CD4-positive, alpha-beta T cell treated with Interleukin-1 beta for 1 hour (primary cell): Measurements from ENCODE around the gene ST8SIA1.
"Not testable (repeated sequence)": the region's sequence is repeated elsewhere in the genome, so short reads cannot be mapped to it uniquely, and the experiment has no call there.

Source experiments
- DNase-seq, 2 donors: peaks; one replicate each; pipeline ENCODE4 v3.0.0-alpha.2; 2020 to 2022

ST8SIA1 gene, protein sequence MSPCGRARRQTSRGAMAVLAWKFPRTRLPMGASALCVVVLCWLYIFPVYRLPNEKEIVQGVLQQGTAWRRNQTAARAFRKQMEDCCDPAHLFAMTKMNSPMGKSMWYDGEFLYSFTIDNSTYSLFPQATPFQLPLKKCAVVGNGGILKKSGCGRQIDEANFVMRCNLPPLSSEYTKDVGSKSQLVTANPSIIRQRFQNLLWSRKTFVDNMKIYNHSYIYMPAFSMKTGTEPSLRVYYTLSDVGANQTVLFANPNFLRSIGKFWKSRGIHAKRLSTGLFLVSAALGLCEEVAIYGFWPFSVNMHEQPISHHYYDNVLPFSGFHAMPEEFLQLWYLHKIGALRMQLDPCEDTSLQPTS

DNA sequence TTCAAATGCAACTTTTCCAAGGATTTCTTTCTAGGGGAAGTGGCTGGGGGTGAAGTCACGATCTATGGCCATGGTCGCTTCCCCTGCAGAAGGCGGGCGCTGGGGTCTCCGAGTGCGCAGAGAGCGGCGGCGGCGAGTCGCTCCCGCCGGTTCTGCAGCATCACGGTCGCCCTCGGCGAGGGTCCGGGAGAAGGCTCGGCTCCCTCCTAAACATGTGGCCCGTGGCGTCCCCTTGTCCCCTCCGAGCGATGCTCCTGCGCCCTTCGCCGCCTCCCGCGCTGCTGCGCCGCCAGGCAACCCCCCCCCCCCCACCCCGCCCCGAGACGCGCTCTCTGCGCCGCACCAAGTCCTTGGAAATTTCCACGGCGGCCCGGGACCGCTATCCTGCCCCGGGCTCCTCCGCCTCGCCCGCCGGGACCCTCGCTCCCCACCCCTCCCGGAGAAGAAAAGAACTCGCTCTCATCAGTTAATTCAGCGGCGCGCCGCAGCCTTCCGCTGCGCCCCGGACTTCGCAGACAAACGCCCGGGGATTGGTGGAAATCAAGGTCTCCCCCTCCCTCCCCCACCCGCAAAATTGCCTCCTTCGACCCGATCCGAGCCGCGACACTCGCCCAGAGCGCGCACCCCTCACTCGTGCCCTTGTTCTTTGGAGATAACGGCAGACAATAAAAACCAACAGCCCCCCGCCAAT, at the start of gene ST8SIA1:
Gene ST8SIA1, minus strand, starts transcription at position 298 of the 691 bp plus-strand sequence. CDS start 475 bp downstream, outside the sequence.
- peak; percentile 60 to 79 for DNase-seq

DNA sequence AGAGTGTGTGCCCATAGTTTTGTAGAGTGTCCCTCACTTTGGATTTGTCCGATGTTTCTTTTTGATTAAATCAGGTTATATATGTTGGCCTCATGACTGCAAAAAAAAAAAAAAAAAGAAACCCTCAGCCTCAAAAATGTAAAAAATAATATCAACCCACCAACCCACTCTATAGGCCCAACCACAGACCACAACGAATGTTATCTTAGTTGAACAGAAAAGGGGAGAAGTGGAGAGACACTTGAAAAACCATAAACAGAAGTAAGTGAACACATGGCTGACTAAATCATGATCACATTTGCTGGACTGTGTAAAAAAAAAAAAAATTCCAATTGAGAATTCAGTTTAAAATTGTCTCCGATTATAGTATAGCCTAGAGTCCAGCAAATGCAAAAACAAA, 45.5 kb upstream of the ST8SIA1 start:
- DNase-seq = no peak

DNA sequence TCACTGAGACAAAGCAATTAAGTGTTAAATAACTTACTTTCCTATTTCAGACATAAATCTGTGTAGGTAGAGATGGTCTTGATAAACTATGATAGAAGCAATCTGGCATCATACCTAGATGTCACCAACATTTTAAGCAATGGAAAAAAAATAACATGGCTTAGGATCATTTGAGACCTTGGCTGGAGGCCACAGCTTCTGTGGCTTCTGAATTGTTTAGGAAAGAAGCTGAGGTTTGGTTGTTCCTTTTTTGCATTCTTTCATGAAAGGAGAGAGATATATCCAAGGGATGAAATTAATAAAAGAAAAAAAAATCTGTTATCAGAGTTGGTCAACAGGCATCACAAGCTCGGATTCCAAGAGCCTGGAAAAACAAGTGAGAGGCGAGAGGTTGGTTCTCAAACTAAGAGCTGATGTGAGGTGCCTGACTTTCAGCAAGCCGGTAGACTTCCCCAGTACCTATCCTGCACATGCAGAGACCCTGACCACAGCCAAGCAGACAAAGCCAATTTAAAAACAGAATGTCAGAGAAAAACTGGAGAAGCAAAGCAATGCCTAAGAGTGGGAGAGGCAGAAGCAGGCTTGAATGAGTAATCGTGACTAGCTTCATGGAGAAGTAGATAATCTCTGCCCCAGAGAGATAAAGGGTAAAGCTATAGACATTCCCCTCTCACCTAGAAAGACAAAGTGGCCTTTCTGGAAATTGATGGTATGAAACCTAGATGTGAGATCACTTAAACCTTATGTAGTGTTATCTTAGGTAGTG, 43.4 kb upstream of the ST8SIA1 start:
- no peak for DNase-seq

DNA sequence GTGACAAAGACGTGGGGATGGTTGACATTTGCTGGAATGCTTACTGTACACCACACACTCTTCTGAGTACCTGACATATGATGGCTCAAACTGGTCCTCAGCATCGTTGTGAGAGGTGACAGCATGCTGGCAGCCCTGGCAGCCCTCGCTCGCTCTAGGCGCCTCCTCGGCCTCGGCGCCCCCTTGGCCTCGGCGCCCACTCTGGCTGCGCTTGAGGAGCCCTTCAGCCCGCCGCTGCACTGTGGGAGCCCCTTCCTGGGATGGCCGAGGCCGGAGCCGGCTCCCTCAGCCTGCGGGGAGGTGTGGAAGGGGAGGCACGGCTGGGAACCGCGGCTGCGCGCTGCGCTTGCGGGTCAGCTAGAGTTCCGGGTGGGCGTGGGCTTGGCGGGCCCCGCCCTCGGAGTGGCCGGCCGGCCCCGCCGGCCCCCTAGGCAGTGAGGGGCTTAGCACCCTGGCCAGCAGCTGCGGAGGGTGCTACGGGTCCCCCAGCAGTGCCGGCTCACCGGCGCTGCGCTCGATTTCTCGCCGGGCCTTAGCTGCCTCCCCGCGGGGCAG, 42.2 kb upstream of the ST8SIA1 start:
- DNase-seq = not testable (repeated sequence)

DNA sequence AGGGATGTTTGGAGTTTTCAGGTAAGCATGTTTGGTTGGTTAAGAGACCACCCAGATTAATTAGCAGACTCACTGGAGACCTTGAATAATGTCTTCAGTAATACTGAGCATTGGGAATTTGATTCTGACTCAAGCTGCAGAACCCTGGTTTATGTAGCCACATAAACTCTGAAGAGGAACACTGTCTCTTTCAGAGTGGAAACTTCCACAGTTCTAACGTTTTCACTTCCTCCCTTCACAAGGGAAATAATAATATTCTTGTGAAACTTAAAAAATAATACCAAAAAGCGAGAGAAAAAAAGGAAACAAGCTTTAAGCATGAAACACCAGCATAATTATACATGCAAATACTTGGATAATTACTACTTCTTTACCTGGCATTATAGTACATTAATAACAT, 40.0 kb upstream of the ST8SIA1 start:
- DNase-seq = no peak

DNA sequence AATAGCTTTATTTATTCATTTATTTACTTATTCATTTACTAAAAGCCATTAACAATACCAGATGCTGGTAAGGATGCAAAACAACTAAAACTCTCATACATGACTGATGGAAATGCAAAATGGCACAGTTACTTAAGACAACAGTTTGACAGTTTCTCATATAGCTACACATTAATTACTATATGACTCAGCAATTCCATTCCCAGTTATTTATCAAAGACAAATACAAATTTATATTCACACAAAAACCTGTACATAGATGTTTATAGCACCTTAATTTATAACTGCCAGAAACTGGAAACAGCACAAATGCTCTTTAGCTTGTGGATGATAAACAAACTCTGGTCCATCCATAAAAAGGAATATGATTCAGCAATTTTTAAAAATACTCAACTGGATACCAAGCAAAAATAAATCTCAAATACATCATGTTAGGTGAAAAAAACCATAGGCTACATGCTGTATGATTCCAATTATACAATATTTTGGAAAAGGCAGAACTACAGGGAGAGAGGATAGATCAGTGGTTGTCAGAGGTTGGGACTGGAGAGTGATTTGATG, 37.9 kb upstream of the ST8SIA1 start:
- no peak for DNase-seq

DNA sequence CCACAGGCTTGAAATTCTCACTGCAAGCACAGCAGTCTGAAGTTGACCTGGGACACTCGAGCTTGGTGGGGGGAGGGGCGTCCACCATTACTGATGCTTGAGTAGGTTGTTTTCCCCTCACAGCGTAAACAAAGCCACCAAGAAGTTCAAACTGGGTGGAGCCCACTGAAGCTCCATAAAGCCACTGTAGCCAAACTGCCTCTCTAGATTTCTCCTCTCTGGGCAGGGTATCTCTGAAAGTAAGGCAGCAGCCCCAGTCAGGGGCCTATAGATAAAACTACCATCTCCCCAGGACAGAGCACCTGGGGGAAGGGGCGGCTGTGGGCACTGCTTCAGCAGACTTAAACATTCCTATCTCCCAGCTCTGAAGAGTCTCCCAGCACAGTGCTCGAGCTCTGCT, 31.7 kb upstream of the ST8SIA1 start:
- DNase-seq = no peak

DNA sequence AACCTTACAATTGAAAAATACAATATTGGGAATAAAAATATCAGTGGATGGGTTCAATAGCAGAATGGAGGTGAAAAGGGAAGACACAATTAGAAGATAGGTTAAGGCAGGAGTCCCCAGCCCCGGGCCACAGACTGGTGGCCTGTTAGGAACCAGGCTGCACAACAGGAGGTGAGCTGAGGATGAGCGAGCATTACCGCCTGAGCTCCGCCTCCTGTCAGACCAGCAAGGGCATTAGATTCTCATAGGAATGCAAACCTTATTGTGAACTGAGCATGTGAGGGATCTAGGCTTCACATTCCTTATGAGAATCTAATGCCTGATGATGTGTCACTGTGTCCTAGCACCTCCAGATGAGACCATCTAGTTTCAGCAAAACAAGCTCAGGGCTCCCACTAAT, 27.3 kb upstream of the ST8SIA1 start:
- DNase-seq = no peak

DNA sequence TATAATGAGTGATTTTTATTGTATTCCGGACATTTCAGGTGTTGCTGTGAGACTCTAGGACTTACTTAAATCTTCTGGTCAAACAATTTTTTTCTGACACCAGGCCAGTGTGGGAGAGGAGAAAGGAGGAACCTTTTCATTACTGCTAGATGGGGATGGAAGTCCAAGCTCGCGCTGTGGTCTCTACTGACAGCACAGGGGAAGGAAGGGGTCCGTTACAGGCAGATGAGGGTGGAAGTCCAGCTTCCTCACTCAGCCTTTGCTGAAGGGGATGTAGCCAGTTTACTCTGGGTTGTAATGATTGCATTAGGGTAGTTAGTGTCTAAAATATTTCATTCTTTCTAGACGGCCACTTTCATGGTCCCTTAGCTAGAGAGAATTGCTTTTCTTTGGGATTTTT, 26.3 kb upstream of the ST8SIA1 start:
- no peak for DNase-seq

DNA sequence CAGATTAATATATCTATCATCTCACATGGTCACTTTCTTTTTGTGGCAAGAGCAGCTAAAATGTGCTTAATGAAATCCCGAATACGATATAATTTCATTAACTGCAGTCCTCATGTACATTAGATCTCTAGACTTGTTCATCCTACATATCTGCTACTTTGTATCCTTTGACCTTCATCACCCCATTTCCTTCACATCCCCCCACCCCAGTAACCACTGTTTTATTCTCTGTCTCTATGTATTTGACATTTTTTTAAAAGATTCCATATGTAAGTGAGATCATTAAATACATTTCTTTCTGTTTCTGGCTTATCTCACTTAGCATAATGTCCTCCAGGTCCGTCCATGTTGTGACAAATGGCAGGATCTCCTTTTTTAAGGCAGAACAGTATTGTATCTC, 23.0 kb upstream of the ST8SIA1 start:
- no peak for DNase-seq

DNA sequence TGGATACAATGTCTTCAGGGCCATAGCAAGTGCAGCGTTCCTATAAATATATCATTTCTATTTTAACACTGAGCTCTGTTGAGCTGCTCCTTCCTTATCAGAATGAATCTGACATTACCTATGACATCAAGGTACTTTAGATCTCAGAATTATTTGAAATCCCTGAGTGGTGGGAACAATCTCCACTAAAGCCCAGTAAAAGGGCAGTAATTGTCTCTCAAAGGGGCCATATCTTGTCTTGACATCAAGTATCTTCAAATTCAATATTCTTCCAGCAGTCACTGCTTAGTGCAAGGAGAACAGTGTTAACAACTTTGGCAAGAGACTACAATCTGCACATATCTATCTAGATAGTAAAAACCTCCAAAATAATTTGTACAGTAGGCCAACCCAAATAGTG, 21.7 kb upstream of the ST8SIA1 start:
- DNase-seq = no peak

DNA sequence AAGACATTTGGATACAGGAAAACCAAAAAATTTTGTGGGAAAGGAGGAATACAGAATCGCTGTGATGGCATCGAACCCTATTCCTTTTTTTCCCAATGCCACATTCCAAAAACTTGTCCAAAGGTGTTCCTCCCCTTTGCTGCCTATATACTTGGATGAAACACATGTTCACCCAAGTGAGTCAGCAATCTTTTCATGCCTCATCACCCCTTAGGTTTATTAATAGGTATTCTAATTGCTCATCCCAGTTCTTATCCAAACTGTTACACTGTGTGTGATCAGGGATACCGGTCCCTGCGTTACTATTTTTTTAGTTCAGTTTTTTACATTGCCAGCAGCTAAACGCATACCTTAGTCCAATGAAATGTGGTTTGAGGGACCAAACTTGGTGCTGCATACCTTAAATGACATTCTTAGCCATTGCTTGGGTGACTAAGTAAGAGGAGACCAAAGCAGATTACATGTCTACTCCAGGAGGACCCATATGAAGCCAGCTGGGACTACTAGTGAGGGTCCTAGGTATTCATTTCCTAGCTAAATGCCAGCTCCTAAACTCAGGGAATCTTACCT, 20.6 kb upstream of the ST8SIA1 start:
- DNase-seq = no peak

DNA sequence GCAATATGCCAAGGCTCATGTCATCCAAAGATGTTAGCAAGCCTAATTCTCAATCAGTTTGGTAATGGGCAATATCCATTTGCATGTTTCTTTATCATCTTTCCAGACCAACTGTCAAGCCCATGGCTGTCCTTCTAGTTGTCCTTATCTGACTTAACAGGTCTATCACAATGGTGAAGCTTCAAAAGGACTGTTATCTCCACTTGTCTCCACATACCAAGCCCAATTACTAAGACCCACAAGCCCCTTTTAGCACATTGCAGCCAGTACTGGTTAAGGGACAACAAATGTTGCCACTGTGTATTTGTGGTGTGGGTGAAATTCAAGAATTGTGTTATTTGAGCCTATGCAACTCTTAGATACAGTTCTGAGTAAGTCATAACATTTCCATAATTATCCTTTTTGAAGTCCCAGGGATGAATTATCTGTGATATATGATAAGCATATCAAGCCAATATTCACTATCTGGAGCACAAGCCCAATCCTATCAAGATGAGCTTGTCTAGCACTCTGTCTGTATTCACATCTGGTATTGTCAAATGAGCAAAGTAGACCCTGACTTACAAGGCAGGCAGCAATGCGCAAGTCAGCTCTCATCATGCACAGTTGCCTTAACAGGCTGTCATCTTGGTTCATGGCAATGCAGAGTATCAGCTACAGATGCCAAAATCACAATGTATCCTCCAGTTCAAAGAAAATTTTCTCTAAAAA, 19.3 kb upstream of the ST8SIA1 start:
- DNase-seq = no peak

DNA sequence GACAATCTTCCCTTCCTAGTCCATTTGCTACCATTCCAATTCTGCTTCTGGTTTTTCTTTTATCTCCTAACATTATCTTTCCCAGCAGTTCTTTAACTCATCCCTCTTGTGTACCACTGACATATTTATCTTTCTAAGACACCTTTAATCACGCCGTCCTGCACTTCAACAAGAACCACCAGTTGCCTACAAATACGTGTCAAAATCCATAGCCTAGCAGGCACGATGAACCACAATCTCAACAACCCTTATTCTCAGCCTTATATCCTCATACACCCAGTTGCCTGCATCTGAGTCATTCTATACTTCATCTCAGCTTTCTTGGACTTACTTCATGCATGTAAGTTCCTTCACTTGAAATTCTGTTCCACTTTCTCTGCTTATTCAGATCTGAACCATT, 16.4 kb upstream of the ST8SIA1 start:
- no peak for DNase-seq

DNA sequence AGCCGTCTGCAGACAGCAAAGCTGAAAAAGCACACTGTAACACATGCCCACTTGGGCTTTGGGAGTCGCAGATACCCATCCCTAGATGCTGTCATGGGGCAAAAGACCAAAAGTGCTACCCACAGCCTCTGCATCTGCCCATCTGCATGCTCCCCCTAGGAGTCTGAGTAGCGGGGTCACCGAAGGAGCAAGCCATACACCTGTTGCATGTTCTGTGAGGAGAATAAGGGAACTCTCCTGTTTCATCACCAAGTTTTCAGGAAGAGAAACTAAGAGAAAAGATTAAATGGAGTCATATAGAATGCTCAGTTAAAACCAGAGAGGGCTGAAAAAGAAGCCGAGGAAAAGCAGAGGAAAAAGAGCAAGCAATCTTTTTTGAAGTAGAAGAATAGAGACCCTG, 13.7 kb upstream of the ST8SIA1 start:
- DNase-seq = no peak

DNA sequence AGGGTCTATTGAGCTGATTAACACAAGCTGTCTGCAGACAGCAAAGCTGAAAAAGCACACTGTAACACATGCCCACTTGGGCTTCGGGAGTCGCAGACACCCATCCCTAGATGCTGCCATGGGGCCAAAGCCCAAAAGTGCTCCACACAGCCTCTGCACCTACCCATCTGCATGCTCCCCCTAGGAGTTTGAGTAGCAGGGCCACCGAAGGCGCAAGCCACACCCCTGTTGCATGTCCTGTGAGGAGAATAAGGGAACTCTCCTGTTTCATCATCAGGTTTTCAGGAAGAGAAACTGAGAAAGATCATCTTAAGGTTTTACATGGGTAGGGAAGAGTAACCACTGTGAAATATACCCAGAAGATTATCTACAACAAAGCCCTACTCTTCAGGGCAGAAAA, 5.6 kb upstream of the ST8SIA1 start:
- DNase-seq = peak in 1 of 2 donors; percentile 17

DNA sequence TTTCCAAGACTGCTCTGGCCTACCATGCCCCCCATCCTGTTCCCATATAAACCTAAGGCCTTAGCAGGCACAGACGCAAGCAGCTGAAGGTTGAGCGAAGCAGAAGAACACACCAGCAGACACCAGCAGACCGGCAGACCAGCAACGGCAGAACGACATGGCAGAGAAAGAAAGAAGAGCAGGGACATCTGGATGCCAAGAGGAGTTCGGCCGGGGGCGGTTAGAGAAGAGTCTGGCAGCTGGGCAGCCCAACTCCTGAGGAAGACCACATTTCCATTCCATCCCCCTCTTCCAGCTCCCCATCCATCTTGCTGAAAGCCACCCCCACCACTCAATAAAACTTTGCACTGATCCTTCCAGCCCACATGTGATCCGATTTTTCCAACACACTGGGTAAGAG, 5.2 kb upstream of the ST8SIA1 start:
- no peak for DNase-seq

DNA sequence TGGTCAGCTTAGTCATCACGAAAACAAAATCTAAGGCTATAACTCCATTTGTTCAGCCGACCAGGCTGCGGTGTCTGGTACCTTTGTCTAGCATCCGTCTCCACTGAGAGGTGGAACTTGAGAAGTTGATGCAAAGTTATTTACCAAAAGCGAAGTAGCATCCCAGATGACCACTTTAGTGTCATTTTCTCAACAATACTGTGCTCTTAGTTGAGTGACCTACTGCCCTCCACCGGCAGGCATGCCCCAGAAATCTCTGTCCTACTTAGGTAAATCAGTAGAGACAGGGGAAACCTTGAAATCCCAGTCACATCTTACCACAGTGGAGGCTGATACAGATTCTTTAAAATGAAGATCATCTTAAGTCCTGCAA, 1.3 kb upstream of the ST8SIA1 start:
- DNase-seq = no peak

DNA sequence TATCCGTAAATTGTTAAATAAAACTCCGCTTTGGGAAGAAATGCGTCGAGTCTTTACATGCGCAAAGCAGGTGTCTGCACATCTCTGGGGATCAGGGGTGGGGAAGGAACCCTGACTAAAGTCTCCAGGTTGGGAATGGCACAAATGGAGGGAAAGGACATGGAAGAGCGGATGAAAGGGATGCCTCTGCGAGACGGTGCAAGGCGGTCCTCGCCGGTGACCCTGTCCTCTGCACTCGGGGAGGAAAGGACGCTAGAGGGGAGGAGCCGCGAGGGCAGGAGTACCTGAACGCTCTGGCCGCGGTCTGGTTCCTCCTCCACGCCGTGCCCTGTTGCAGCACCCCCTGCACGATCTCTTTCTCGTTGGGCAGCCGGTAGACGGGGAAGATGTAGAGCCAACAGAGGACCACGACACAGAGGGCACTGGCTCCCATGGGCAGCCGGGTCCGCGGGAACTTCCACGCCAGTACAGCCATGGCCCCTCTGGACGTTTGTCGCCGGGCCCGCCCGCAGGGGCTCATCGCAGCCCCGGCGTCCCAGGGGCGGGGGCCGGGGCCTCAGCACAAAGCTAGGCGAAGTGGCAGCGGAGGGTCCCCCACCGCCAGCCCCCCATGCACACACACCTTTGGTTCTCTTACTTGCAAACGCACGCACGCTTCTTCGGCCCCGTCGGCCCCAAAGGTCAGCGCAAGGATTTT, 646 bp downstream of the ST8SIA1 start:
- DNase-seq = no peak

DNA sequence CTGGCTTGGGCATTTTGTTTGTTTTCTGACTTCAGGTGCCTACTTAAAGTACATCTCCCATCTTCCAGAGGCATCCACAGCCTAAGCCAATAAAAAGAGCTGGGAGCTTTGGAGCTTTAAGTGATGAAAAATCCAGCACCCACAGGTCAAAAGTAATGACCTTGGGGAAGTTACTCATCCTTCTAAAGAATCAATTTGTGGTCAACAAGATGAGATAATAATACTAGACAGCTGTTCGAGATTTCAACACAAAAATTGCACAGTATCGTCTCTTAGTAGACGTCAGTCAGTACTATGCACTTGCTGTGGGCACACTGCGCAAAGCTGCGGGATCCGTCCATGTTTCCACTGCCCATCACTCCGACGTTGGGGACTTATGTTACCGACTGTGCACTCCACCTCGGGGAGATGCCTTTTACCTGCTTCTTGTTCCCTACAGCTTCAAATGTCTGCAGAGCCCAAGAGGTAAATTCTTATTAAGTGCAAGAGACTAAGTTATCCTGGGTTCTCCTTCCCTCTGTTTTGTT, 1.3 kb downstream of the ST8SIA1 start:
- DNase-seq = no peak

DNA sequence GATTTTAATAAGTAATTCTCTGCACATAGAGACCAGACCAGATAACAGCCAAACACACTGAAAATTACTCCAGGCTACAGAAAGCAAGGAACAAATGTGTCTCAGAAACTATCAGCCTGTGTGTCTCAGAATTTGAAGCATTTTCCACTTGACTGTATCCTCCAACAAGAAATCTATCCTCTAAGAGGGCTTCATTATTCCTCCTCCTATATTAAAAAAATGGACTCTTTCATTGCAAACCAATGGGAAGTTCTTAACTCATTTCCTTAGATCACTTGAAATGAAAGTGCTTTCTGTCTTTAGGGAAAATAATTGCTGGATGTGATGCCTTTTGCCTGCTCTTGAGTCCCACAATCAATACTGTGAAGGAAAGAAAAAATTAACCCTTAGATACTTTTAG, 2.3 kb downstream of the ST8SIA1 start:
- DNase-seq = no peak
